K562 (cell line): Measurements from ENCODE around the gene CDC37. TPM values are rescaled to one million over a fixed set of nuclear protein-coding genes. Genes with fewer than 3 reads are reported as not detected.

Experiments
- ATAC-seq: fragments of 200-7000 bp; cut with Tn5 transposase; 3 replicates; pipeline ENCODE4 v1.9.1; 2020; ENCODE audit warnings: moderate library complexity
- BruUV-seq: library from RNA; stranded (reverse); fragments of 400-500 nt; replicated peaks from 2 replicates; lab custom pipeline; 2021; lab: Mats Ljungman, UMichigan
- CTCF ChIA-PET: fragments of 300-600 bp; formaldehyde crosslinking; extraction: SDS; loops from one replicate; lab custom pipeline; 2021; ENCODE audit warnings: low intra/inter-chr PET ratio; lab: Yijun Ruan, JAX
- POLR2A ChIA-PET: fragments of 300-600, 350-650 bp; sonication (Branson Sonifier 250); formaldehyde crosslinking; extraction: SDS; loops from one replicate; lab custom pipeline; 2021; ENCODE audit warnings: antibody characterized with exemption, inconsistent platforms; lab: Yijun Ruan, JAX
- DNase-seq, 4 experiments: peaks; one replicate each; pipeline versions ENCODE4 v3.0.0 to v3.0.0-alpha.2; 2011 to 2018; ENCODE audit warnings: low spot score in 3 of 4, mixed read lengths in 3 of 4; ENCODE audit errors: extremely low read depth in 1 of 4
- FAIRE-seq: peaks from 2 replicates; lab custom pipeline; 2011; peaks lifted over from hg19 to GRCh38; lab: Jason Lieb, UNC
- H2AFZ ChIP-seq: 2 replicates; pipeline ENCODE4 v1.6.0; 2011; ENCODE audit warnings: low read depth, low read length, control low read depth, inconsistent platforms
- H3K27ac ChIP-seq: fragments of 200-600 bp; 3 replicates; pipeline ENCODE4 v1.8.0; 2011; ENCODE audit warnings: low read depth, mild to moderate bottlenecking, control low read depth, inconsistent platforms, low read length, moderate library complexity, mixed read lengths; ENCODE audit errors: extremely low read depth
- H3K27me3 ChIP-seq, 2 experiments: fragments of 300-600 bp in 1 of 2; 2 replicates in 1 of 2; 3 replicates in 1 of 2; pipeline versions ENCODE4 v1.6.0 to v1.8.0; 2011; ENCODE audit warnings: inconsistent platforms in 2 of 2, low read length in 2 of 2, mild to moderate bottlenecking in 1 of 2, mixed read lengths in 1 of 2, moderate library complexity in 1 of 2; ENCODE audit not compliant: control insufficient read depth in 2 of 2, insufficient read depth in 2 of 2
- H3K36me3 ChIP-seq: fragments of 300-600 bp; 3 replicates; pipeline ENCODE4 v1.8.0; 2011; ENCODE audit warnings: mild to moderate bottlenecking, low read length, inconsistent platforms; ENCODE audit not compliant: control insufficient read depth, insufficient read depth
- H3K4me1 ChIP-seq, 2 experiments: fragments of 200-600 bp in 1 of 2; replicated peaks in 1 of 2; 2 replicates in 1 of 2; 3 replicates in 1 of 2; pipeline versions ENCODE4 v1.5.1 to v1.8.0; 2011; ENCODE audit warnings: inconsistent platforms in 2 of 2, low read length in 2 of 2, mild to moderate bottlenecking in 1 of 2, mixed read lengths in 1 of 2, moderate library complexity in 1 of 2; ENCODE audit not compliant: control insufficient read depth in 2 of 2, insufficient read depth in 2 of 2
- H3K4me2 ChIP-seq: 2 replicates; pipeline ENCODE4 v1.6.1; 2011; ENCODE audit warnings: low read length, control low read depth, inconsistent platforms, mixed read lengths; ENCODE audit not compliant: insufficient read depth
- H3K4me3 ChIP-seq: fragments of 200-600 bp; sonication (generic), shearing (Covaris generic); 2 replicates; pipeline ENCODE4 v1.5.1; 2016; ENCODE audit warnings: control low read depth, inconsistent platforms
- H3K79me2 ChIP-seq: fragments of 200-600 bp; 3 replicates; pipeline ENCODE4 v1.8.0; 2011; ENCODE audit warnings: low read length, inconsistent platforms; ENCODE audit not compliant: control insufficient read depth, insufficient read depth
- H3K9ac ChIP-seq, 2 experiments: 2 replicates each; pipeline versions ENCODE4 v1.6.0 to v1.6.1; 2011; ENCODE audit warnings: low read depth in 2 of 2, low read length in 2 of 2, control low read depth in 1 of 2, inconsistent platforms in 1 of 2, mild to moderate bottlenecking in 1 of 2, mixed read lengths in 1 of 2; ENCODE audit not compliant: insufficient read depth in 1 of 2
- H3K9me1 ChIP-seq: one replicate; pipeline ENCODE4 v1.6.0; 2011; ENCODE audit warnings: inconsistent platforms, mild to moderate bottlenecking, low read length, moderate library complexity; ENCODE audit not compliant: control insufficient read depth, insufficient read depth
- H3K9me3 ChIP-seq: replicated peaks from 2 replicates; pipeline ENCODE4 v1.5.1; 2011; ENCODE audit warnings: low read depth, low read length, inconsistent platforms; ENCODE audit not compliant: control insufficient read depth, insufficient read depth
- H4K20me1 ChIP-seq: replicated peaks from 2 replicates; pipeline ENCODE4 v1.6.1; 2011; ENCODE audit warnings: low read length, inconsistent platforms, mixed read lengths; ENCODE audit not compliant: control insufficient read depth, insufficient read depth
- BRD4 ChIP-seq: fragments of 200-600 bp; sonication (generic); IDR thresholded peaks from 2 replicates; pipeline ENCODE4 v1.6.1; 2017; ENCODE audit warnings: inconsistent platforms
- CBFB ChIP-seq: sonication (generic); formaldehyde crosslinking; IDR thresholded peaks from 2 replicates; pipeline ENCODE4 v1.4.0; 2020; ENCODE audit warnings: mild to moderate bottlenecking, missing genetic modification reagents
- CC2D1A ChIP-seq: fragments of 450-650 bp; IDR thresholded peaks from 2 replicates; pipeline ENCODE4 v1.6.1; 2017; ENCODE audit warnings: mild to moderate bottlenecking
- DMBX1 ChIP-seq: fragments of 250-450 bp; sonication (Bioruptor Pico); IDR thresholded peaks from 2 replicates; pipeline ENCODE4 v1.8.0; 2022; ENCODE audit warnings: inconsistent platforms, mild to moderate bottlenecking, moderate library complexity, borderline replicate concordance
- EWSR1 ChIP-seq: fragments of 450-650 bp; IDR thresholded peaks from 2 replicates; pipeline ENCODE4 v1.6.1; 2018; ENCODE audit warnings: borderline replicate concordance, mild to moderate bottlenecking, low read depth, moderate library complexity; ENCODE audit not compliant: partially characterized antibody
- JUND ChIP-seq, 2 experiments: IDR thresholded peaks; 2 replicates in 1 of 2; 3 replicates in 1 of 2; pipeline ENCODE4 v1.6.1; 2011; ENCODE audit warnings: borderline replicate concordance in 2 of 2, low read depth in 2 of 2, low read length in 2 of 2, improper control_type of control experiment in 1 of 2, missing biosample characterization in 1 of 2, missing genetic modification characterization in 1 of 2, missing genetic modification reagents in 1 of 2
- MEF2A ChIP-seq: IDR thresholded peaks from 2 replicates; pipeline ENCODE4 v1.6.1; 2011; ENCODE audit warnings: low read depth, mild to moderate bottlenecking, low read length, moderate library complexity; ENCODE audit not compliant: control insufficient read depth
- MITF ChIP-seq: IDR thresholded peaks from 2 replicates; pipeline ENCODE4 v1.6.1; 2014; ENCODE audit warnings: antibody characterized with exemption
- PML ChIP-seq: IDR thresholded peaks from 2 replicates; pipeline ENCODE4 v1.6.1; 2012; ENCODE audit warnings: low read length, inconsistent platforms
- POLR2AphosphoS2 ChIP-seq: IDR thresholded peaks from 2 replicates; pipeline ENCODE4 v1.6.1; 2012; ENCODE audit warnings: low read length, improper control_type of control experiment
- POLR3G ChIP-seq: IDR thresholded peaks from 2 replicates; pipeline ENCODE4 v1.6.1; 2011; ENCODE audit not compliant: insufficient read length, insufficient replicate concordance; ENCODE audit errors: extremely low read depth
- SRF ChIP-seq, 2 experiments: fragments of 250-450, 450-650 bp in 1 of 2; sonication (Bioruptor Pico) in 1 of 2; sonication (generic) in 1 of 2; formaldehyde crosslinking; IDR thresholded peaks; 2 replicates each; pipeline versions ENCODE4 v1.5.0 to v1.5.1; 2020 to 2022; ENCODE audit warnings: mild to moderate bottlenecking in 1 of 2, missing genetic modification reagents in 1 of 2
- ZNF518B ChIP-seq: fragments of 250-450 bp; sonication (Bioruptor Pico); IDR thresholded peaks from 2 replicates; pipeline ENCODE4 v1.5.0; 2021; ENCODE audit warnings: mild to moderate bottlenecking, moderate library complexity
- ZNF778 ChIP-seq: fragments of 450-650 bp; formaldehyde crosslinking; IDR thresholded peaks from 2 replicates; pipeline ENCODE4 v1.4.0; 2020; ENCODE audit warnings: mild to moderate bottlenecking, moderate library complexity
- WGBS: fragments of 100-300 bp; shearing (Covaris generic); methylation state at CpG from one replicate; pipeline ENCODE4 v1.1.6; 2016; ENCODE audit warnings: low coverage, mixed read lengths; ENCODE audit not compliant: insufficient coverage; ENCODE audit errors: missing lambda C conversion rate; 5-methylcytosine and 5-hydroxymethylcytosine counted together
- in situ Hi-C: fragments of 300-500 bp; cut with MboI; formaldehyde crosslinking; loops from 4 replicates; pipeline ENCODE4 v1.15.0; 2018; ENCODE audit warnings: inconsistent platforms, mixed read lengths
- intact Hi-C: fragments of 100-400 bp; cut with micrococcal nuclease; formaldehyde crosslinking; loops from 2 replicates; pipeline ENCODE4 v1.14.2; 2022
- polyA plus RNA-seq, 8 experiments: library from polyadenylated mRNA; depleted of rRNA in 4 of 8; stranded (reverse) in 5 of 8; unstranded in 3 of 8; fragments of >200 nt; fragmentation: Nextera tagmentation in 2 of 8; fragmentation: Illumina TruSeq in 1 of 8; extraction: Ambion mirVana in 2 of 8; extraction: Trizol in 1 of 8; gene quantifications; 2 replicates each; pipeline versions ENCODE4 v1.2.1 to v1.2.3, GENCODE V29; 2011 to 2014; ENCODE audit warnings: inconsistent platforms in 1 of 8, missing spikeins in 1 of 8
- total RNA-seq, 7 experiments: library from RNA; depleted of rRNA in 6 of 7; stranded (reverse); fragments of >200 nt in 6 of 7; fragmentation: Illumina TruSeq in 2 of 7; extraction: Trizol in 2 of 7; gene quantifications; 2 replicates each; pipeline versions ENCODE4 v1.2.1 to v1.2.3, GENCODE V29; 2011 to 2021; ENCODE audit warnings: low replicate concordance in 1 of 7
- TF ChIP-seq, protein P1 (sequence below): sonication (generic); formaldehyde crosslinking; IDR thresholded peaks from 2 replicates; pipeline ENCODE4 v1.8.0; 2022; ENCODE audit warnings: missing genetic modification reagents, mild to moderate bottlenecking, moderate library complexity, borderline replicate concordance
- TF ChIP-seq, protein P2 (sequence below): fragments of 450-650 bp; formaldehyde crosslinking; IDR thresholded peaks from 2 replicates; pipeline ENCODE4 v1.4.0; 2020; ENCODE audit warnings: mild to moderate bottlenecking, moderate library complexity

CDC37 gene
- total and polyA plus RNA-seq, 9 of the 15 experiments (the other 6 are each of a cell fraction or from before 2014, with no cell fraction given): 6.6 to 538 (median 227) TPM

GRCh38 chr19:10374931-10375330, 28.4 kb downstream of the CDC37 start:
- ChIA-PET CTCF (interaction anchor here (0.6 kb wide), 1 partner anchor 18 kb away, joined by 3 read pairs; no protein-coding TSS in a partner anchor), POLR2A (no interaction called here)
- H3K27ac ChIP-seq: no peak overlapping the region
- in situ Hi-C loops (no loop called here), intact Hi-C loops (no loop called here)
- peaks cover 45% of the 10 kb centered on the region for H3K36me3 ChIP-seq
- BruUV-seq: no TSS peak
- H4K20me1 ChIP-seq: no peaks in the 10 kb centered on the region
- H3K9me3 ChIP-seq: no peaks in the 10 kb centered on the region
- ATAC-seq (no peak), DNase-seq (no peak), FAIRE-seq (no peak)
- H2AFZ ChIP-seq: no peak overlapping the region
- peaks cover 17% of the 10 kb centered on the region for H3K79me2 ChIP-seq
- H3K4me3 ChIP-seq: no peak overlapping the region
- H3K4me1 ChIP-seq: peaks cover 3 to 4% of the 10 kb centered on the region in 2 experiments; a peak in 1 of 5 replicates
- no peak overlapping the region for H3K9ac ChIP-seq
- H3K9me1 ChIP-seq: no peaks in the 10 kb centered on the region
- H3K4me2 ChIP-seq: no peak overlapping the region
- 100% methylated on average over 4 of the region's 5 CpGs for WGBS
- no peaks in the 10 kb centered on the region for H3K27me3 ChIP-seq
- no peak for TF ChIP-seq MEF2A
- TF ChIP-seq, protein P1, sequence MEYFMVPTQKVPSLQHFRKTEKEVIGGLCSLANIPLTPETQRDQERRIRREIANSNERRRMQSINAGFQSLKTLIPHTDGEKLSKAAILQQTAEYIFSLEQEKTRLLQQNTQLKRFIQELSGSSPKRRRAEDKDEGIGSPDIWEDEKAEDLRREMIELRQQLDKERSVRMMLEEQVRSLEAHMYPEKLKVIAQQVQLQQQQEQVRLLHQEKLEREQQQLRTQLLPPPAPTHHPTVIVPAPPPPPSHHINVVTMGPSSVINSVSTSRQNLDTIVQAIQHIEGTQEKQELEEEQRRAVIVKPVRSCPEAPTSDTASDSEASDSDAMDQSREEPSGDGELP: no peak
- TF ChIP-seq JUND (IDR thresholded peaks at IDR 0.05; ENCODE audit: borderline replicate concordance, low read depth, low read length): no peak
- TF ChIP-seq JUND (tag; IDR thresholded peaks at IDR 0.05; ENCODE audit: borderline replicate concordance, low read depth, low read length): no peak
- TF ChIP-seq EWSR1: no peak
- TF ChIP-seq, protein P2, sequence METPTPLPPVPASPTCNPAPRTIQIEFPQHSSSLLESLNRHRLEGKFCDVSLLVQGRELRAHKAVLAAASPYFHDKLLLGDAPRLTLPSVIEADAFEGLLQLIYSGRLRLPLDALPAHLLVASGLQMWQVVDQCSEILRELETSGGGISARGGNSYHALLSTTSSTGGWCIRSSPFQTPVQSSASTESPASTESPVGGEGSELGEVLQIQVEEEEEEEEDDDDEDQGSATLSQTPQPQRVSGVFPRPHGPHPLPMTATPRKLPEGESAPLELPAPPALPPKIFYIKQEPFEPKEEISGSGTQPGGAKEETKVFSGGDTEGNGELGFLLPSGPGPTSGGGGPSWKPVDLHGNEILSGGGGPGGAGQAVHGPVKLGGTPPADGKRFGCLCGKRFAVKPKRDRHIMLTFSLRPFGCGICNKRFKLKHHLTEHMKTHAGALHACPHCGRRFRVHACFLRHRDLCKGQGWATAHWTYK: no peak
- TF ChIP-seq ZNF778 (CRISPR knock-in tag): no peak
- TF ChIP-seq DMBX1 (CRISPR knock-in tag): no peak
- TF ChIP-seq CC2D1A: no peak
- TF ChIP-seq MITF: no peak
- TF ChIP-seq BRD4: no peak
- TF ChIP-seq ZNF518B (CRISPR knock-in tag): no peak
- no peak for TF ChIP-seq PML
- TF ChIP-seq CBFB (CRISPR knock-in tag): no peak
- no peak for TF ChIP-seq POLR3G
- no peak for TF ChIP-seq POLR2AphosphoS2
- TF ChIP-seq SRF (CRISPR knock-in tag; IDR thresholded peaks at IDR 0.05): no peak
